ENCODE results near the gene SMIM21. TPM values are rescaled to one million over a fixed set of nuclear protein-coding genes. Genes with fewer than 3 reads are reported as not detected.

Gene SMIM21
- total and polyA plus RNA-seq, 2 experiments from 2014 or later = not detected

DNA sequence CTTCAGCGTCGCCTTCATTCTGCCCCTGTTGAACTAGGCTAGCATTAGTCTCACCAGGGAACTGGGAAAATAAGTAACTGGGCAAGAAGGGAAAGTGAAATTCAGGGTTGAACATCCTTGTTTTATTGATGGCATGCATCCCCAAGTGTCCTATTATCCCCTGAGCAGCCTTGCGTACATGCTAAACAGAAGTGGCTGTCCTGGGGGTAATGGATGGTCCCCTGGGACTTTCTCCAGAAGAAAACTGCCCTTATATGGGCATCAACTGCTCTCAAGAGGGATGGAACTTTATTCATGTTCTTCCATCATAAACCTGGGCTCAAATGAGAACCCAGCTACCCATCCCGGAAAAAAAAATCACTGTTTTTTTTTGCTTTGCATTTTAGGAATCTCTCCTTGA, 11.8 kb upstream of the SMIM21 start:
- H3K9ac ChIP-seq = no peak overlapping the region
- WGBS, 2 experiments (ENCODE audit: low coverage in 1 of 2, low lambda C conversion rate in 2 of 2, missing lambda C conversion rate in 2 of 2) = 93 to 100% methylated on average over 4 of the region's 4 CpGs
- no peak overlapping the region for H3K27ac ChIP-seq
- no peak overlapping the region for H3K4me2 ChIP-seq (ENCODE audit: unreplicated experiment)
- no peak for DNase-seq
- no peak overlapping the region for H2AFZ ChIP-seq
- H3K79me2 ChIP-seq (ENCODE audit: insufficient read depth) = no peaks in the 10 kb centered on the region
- no peaks in the 10 kb centered on the region for H3K36me3 ChIP-seq (ENCODE audit: low read depth)
- H3K27me3 ChIP-seq (replicated peaks; ENCODE audit: insufficient read depth) = 0 out of 2 replicates have a peak, but pooled peaks cover 4% of the 10 kb centered on the region
- TF ChIP-seq EZH2 (IDR thresholded peaks at IDR 0.05; ENCODE audit: insufficient read depth, poor library complexity, severe bottlenecking) (no peak), EZH2phosphoT487 (IDR thresholded peaks at IDR 0.05; ENCODE audit: insufficient read depth, low read depth) (no peak)
- in situ Hi-C loops (cut with MboI) = no loop called here
- no peaks in the 10 kb centered on the region for H3K9me3 ChIP-seq (ENCODE audit: low read depth)
- H3F3A ChIP-seq (ENCODE audit: insufficient read depth) = peaks cover 6% of the 10 kb centered on the region; the same call in 1 of the 2 replicates
- no peaks in the 10 kb centered on the region for H4K20me1 ChIP-seq (ENCODE audit: insufficient read depth)
- no peak overlapping the region for H3K4me3 ChIP-seq
- no peaks in the 10 kb centered on the region for H3K9me2 ChIP-seq (ENCODE audit: insufficient read depth)
- H3K4me1 ChIP-seq (ENCODE audit: insufficient read depth) = peaks cover 13% of the 10 kb centered on the region

DNA sequence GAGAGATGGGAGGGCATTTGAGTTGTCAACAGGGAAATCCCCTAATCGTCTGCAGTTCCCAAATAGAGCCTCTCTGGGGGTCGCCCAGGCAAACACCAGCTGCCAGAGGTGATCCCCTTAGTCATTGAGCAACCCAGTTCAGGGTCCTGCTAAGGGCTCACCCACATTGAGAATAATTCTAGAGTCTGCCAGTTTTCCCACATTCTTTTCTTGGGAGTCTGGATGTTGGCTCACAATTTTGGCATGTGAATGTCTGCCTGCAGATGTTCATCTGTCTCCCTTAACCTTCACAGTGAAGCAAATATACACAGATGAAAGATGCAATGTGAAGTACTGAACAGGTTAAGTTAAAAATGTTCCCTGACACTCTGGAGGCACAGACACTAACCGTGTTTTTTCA, 11.4 kb upstream of the SMIM21 start:
- TF ChIP-seq EZH2 (IDR thresholded peaks at IDR 0.05; ENCODE audit: insufficient read depth, poor library complexity, severe bottlenecking) = no peak
- H3K4me2 ChIP-seq (ENCODE audit: unreplicated experiment) = no peak overlapping the region
- H3K9me2 ChIP-seq (ENCODE audit: insufficient read depth) = no peaks in the 10 kb centered on the region
- H3K9ac ChIP-seq = no peak overlapping the region
- no peaks in the 10 kb centered on the region for H3K9me3 ChIP-seq (ENCODE audit: low read depth)
- no peak overlapping the region for H3K27ac ChIP-seq
- peaks cover 6% of the 10 kb centered on the region; the same call in 1 of the 2 replicates for H3F3A ChIP-seq (ENCODE audit: insufficient read depth)
- H3K27me3 ChIP-seq (replicated peaks; ENCODE audit: insufficient read depth) = peaks cover 8% of the 10 kb centered on the region; the same call in 1 of the 2 replicates
- H3K4me1 ChIP-seq (ENCODE audit: insufficient read depth) = peaks cover 13% of the 10 kb centered on the region
- WGBS, 2 experiments (ENCODE audit: low coverage in 1 of 2, low lambda C conversion rate in 2 of 2, missing lambda C conversion rate in 2 of 2) = 15 to 21% methylated on average over 3 of the region's 3 CpGs
- in situ Hi-C loops (cut with MboI) = no loop called here
- no peak overlapping the region for H3K4me3 ChIP-seq
- H4K20me1 ChIP-seq (ENCODE audit: insufficient read depth) = no peaks in the 10 kb centered on the region
- no peaks in the 10 kb centered on the region for H3K79me2 ChIP-seq (ENCODE audit: insufficient read depth)
- H2AFZ ChIP-seq = no peak overlapping the region
- peak; percentile 32 for DNase-seq
- H3K36me3 ChIP-seq (ENCODE audit: low read depth) = no peaks in the 10 kb centered on the region

DNA sequence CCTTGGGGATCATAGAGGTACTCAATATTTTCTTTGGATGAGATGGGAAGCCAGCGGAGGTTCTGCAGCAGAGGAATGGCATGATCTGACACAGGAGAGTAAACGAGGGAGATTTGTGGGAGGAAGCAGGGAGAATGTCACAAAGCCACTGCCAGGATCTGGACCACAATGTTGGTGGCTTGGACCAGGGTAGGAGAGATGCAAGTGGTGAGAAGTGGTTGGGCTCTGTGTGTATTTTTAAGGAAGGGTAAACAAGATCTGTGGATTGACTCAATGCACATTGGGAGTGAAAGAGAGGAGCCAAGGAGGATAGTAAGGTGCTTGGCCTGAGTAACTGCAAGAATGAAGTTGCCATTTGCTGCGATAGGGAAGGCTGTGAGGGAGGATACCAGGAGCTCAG, 10.5 kb upstream of the SMIM21 start:
- TF ChIP-seq EZH2 (IDR thresholded peaks at IDR 0.05; ENCODE audit: insufficient read depth, poor library complexity, severe bottlenecking) (no peak), EZH2phosphoT487 (IDR thresholded peaks at IDR 0.05; ENCODE audit: insufficient read depth, low read depth) (no peak)
- Histone ChIP-seq H2AFZ (no peak overlapping the region), H3K9ac (no peak overlapping the region), H3K79me2 (ENCODE audit: insufficient read depth) (no peaks in the 10 kb centered on the region), H4K20me1 (ENCODE audit: insufficient read depth) (no peaks in the 10 kb centered on the region), H3K4me1 (ENCODE audit: insufficient read depth) (peaks cover 13% of the 10 kb centered on the region), H3K36me3 (ENCODE audit: low read depth) (no peaks in the 10 kb centered on the region), H3K4me3 (no peak overlapping the region), H3K9me2 (ENCODE audit: insufficient read depth) (no peaks in the 10 kb centered on the region), H3K27me3 (replicated peaks; ENCODE audit: insufficient read depth) (peaks cover 13% of the 10 kb centered on the region; the same call in 1 of the 2 replicates), H3F3A (ENCODE audit: insufficient read depth) (peaks cover 6% of the 10 kb centered on the region; the same call in 1 of the 2 replicates), H3K27ac (no peak overlapping the region), H3K9me3 (ENCODE audit: low read depth) (no peaks in the 10 kb centered on the region), H3K4me2 (ENCODE audit: unreplicated experiment) (no peak overlapping the region)
- WGBS, 2 experiments (ENCODE audit: low coverage in 1 of 2, low lambda C conversion rate in 2 of 2, missing lambda C conversion rate in 2 of 2) = 44 to 74% methylated on average over 3 of the region's 3 CpGs
- DNase-seq = no peak
- in situ Hi-C loops (cut with MboI) = no loop called here

DNA sequence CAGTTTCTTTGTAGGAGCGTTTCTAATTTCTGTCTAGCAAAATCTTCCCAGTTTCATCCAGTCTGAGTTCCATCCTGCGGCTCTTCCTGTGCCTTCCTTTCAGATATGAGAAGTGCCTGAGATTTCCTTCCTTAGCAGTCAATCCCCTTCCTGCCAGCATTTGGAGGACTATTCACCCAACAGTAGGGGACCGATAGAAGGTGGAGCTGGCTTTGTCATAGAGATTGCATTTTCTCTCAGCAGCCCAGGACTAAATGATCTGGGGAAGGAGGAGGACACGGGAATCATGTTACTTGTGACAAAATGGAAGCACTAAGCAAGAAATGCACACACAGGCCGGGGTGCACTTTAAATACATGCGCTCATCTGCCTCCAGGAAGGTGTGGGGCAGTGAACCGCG, 5.6 kb upstream of the SMIM21 start:
- no peaks in the 10 kb centered on the region for H3F3A ChIP-seq (ENCODE audit: insufficient read depth)
- TF ChIP-seq EZH2phosphoT487 (IDR thresholded peaks at IDR 0.05; ENCODE audit: insufficient read depth, low read depth) = no peak
- no peak for TF ChIP-seq EZH2 (IDR thresholded peaks at IDR 0.05; ENCODE audit: insufficient read depth, poor library complexity, severe bottlenecking)
- no peaks in the 10 kb centered on the region for H3K79me2 ChIP-seq (ENCODE audit: insufficient read depth)
- DNase-seq = no peak
- no peaks in the 10 kb centered on the region for H3K4me1 ChIP-seq (ENCODE audit: insufficient read depth)
- no peaks in the 10 kb centered on the region for H3K9me2 ChIP-seq (ENCODE audit: insufficient read depth)
- no peak overlapping the region for H3K4me3 ChIP-seq
- no peaks in the 10 kb centered on the region for H4K20me1 ChIP-seq (ENCODE audit: insufficient read depth)
- no peak overlapping the region for H3K9ac ChIP-seq
- H3K36me3 ChIP-seq (ENCODE audit: low read depth) = no peaks in the 10 kb centered on the region
- H3K4me2 ChIP-seq (ENCODE audit: unreplicated experiment) = no peak overlapping the region
- in situ Hi-C loops (cut with MboI) = no loop called here
- peaks cover 16% of the 10 kb centered on the region; the same call in 1 of the 2 replicates for H3K27me3 ChIP-seq (replicated peaks; ENCODE audit: insufficient read depth)
- no peaks in the 10 kb centered on the region for H3K9me3 ChIP-seq (ENCODE audit: low read depth)
- 70 to 74% methylated on average over 8 of the region's 8 CpGs for WGBS, 2 experiments (ENCODE audit: low coverage in 1 of 2, low lambda C conversion rate in 2 of 2, missing lambda C conversion rate in 2 of 2)
- H3K27ac ChIP-seq = no peak overlapping the region
- no peak overlapping the region for H2AFZ ChIP-seq

DNA sequence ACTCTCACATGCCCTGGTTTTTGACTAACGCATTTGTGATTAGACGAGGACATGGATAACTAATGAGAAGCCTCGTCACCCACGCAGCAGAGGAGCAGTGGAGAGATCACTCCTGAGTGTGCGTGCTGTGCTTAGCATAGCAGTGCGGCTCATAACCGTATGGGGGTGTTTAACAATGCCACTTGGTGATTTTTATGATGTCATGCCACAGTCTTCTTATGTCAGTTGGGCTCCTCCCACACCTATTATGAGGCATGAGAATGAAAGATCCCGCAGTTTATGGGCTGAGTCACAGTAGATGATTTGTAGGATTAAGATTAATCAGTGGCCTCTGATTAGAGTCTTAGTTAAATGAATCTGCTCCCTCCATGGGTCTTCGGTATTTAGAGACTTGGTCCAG, 2.5 kb upstream of the SMIM21 start:
- no peak overlapping the region for H3K4me2 ChIP-seq (ENCODE audit: unreplicated experiment)

More for the DNA sequence above, 2.5 kb upstream of the SMIM21 start:
- Histone ChIP-seq H3K27ac (no peak overlapping the region), H3F3A (ENCODE audit: insufficient read depth) (no peaks in the 10 kb centered on the region), H4K20me1 (ENCODE audit: insufficient read depth) (no peaks in the 10 kb centered on the region), H3K36me3 (ENCODE audit: low read depth) (no peaks in the 10 kb centered on the region), H3K9me2 (ENCODE audit: insufficient read depth) (no peaks in the 10 kb centered on the region), H3K9me3 (ENCODE audit: low read depth) (no peaks in the 10 kb centered on the region), H3K4me1 (ENCODE audit: insufficient read depth) (no peaks in the 10 kb centered on the region), H3K27me3 (replicated peaks; ENCODE audit: insufficient read depth) (peaks cover 16% of the 10 kb centered on the region; the same call in 1 of the 2 replicates), H3K9ac (no peak overlapping the region), H3K4me3 (no peak overlapping the region), H2AFZ (no peak overlapping the region), H3K79me2 (ENCODE audit: insufficient read depth) (no peaks in the 10 kb centered on the region)
- 93 to 94% methylated on average over 9 of the region's 9 CpGs for WGBS, 2 experiments (ENCODE audit: low coverage in 1 of 2, low lambda C conversion rate in 2 of 2, missing lambda C conversion rate in 2 of 2)
- in situ Hi-C loops (cut with MboI) = no loop called here
- no peak for DNase-seq
- TF ChIP-seq EZH2 (IDR thresholded peaks at IDR 0.05; ENCODE audit: insufficient read depth, poor library complexity, severe bottlenecking) (no peak), EZH2phosphoT487 (IDR thresholded peaks at IDR 0.05; ENCODE audit: insufficient read depth, low read depth) (no peak)

Measured in GM23248 (cell line).